Hepatocyte (in vitro differentiated cells): ENCODE results near the gene GCGR. TPM values are rescaled to one million over a fixed set of nuclear protein-coding genes. Genes with fewer than 3 reads are reported as not detected.
A peak's percentile ranks its signal among the peaks of the same experiment; 100 is the strongest.
"Not testable (repeated sequence)": the region's sequence is repeated elsewhere in the genome, so short reads cannot be mapped to it uniquely, and the experiment has no call there.

Experiments
- DNase-seq: peaks from one replicate; pipeline ENCODE4 v3.0.0-alpha.2; 2016; ENCODE audit warnings: low spot score
- H2AFZ ChIP-seq: fragments of 200-600 bp; sonication (generic); 2 replicates; pipeline ENCODE4 v1.6.0; 2016; ENCODE audit warnings: antibody characterized with exemption, mild to moderate bottlenecking
- H3K27ac ChIP-seq: fragments of 200-600 bp; sonication (generic); 2 replicates; pipeline ENCODE4 v1.5.1; 2016; ENCODE audit warnings: mild to moderate bottlenecking
- H3K27me3 ChIP-seq: fragments of 200-600 bp; sonication (generic); 2 replicates; pipeline ENCODE4 v1.6.1; 2016
- H3K36me3 ChIP-seq: fragments of 200-600 bp; sonication (generic); replicated peaks from 2 replicates; pipeline ENCODE4 v1.5.1; 2016; ENCODE audit warnings: low read depth; ENCODE audit not compliant: insufficient read depth
- H3K4me1 ChIP-seq: fragments of 200-600 bp; sonication (generic); 2 replicates; pipeline ENCODE4 v1.5.1; 2016; ENCODE audit warnings: mild to moderate bottlenecking, moderate library complexity; ENCODE audit not compliant: insufficient read depth
- H3K4me2 ChIP-seq: fragments of 200-600 bp; sonication (generic); 2 replicates; pipeline ENCODE4 v1.6.0; 2016
- H3K4me3 ChIP-seq: fragments of 200-600 bp; sonication (generic); 2 replicates; pipeline ENCODE4 v1.5.1; 2016; ENCODE audit warnings: mild to moderate bottlenecking
- H3K79me2 ChIP-seq: fragments of 200-600 bp; sonication (generic); 2 replicates; pipeline ENCODE4 v1.6.0; 2017; ENCODE audit warnings: mild to moderate bottlenecking
- H3K9me2 ChIP-seq: fragments of 200-600 bp; sonication (generic); replicated peaks from 2 replicates; pipeline ENCODE4 v1.6.0; 2017; ENCODE audit warnings: mild to moderate bottlenecking; ENCODE audit not compliant: insufficient read depth
- H3K9me3 ChIP-seq: fragments of 200-600 bp; sonication (generic); 2 replicates; pipeline ENCODE4 v1.5.1; 2016; ENCODE audit warnings: low read depth, mild to moderate bottlenecking
- H4K20me1 ChIP-seq: fragments of 200-600 bp; sonication (generic); 2 replicates; pipeline ENCODE4 v1.6.0; 2016; ENCODE audit warnings: mild to moderate bottlenecking; ENCODE audit not compliant: insufficient read depth, poor library complexity, severe bottlenecking
- CTCF ChIP-seq: fragments of 200-600 bp; sonication (generic); IDR thresholded peaks from 2 replicates; pipeline ENCODE4 v1.5.1; 2016; ENCODE audit warnings: antibody characterized with exemption, mild to moderate bottlenecking; ENCODE audit not compliant: poor library complexity
- EZH2 ChIP-seq: fragments of 200-600 bp; sonication (generic); IDR thresholded peaks from 2 replicates; pipeline ENCODE4 v1.6.1; 2016; ENCODE audit warnings: antibody characterized with exemption, mild to moderate bottlenecking, borderline replicate concordance
- EZH2phosphoT487 ChIP-seq: fragments of 200-600 bp; sonication (generic); IDR thresholded peaks from one replicate; pipeline ENCODE4 v1.6.1; 2018; ENCODE audit warnings: antibody characterized with exemption, mild to moderate bottlenecking, low read depth, moderate library complexity; ENCODE audit not compliant: unreplicated experiment, severe bottlenecking
- WGBS: methylation state at CpG from one replicate; pipeline ENCODE4 v1.1.6; 2016; ENCODE audit warnings: low lambda C conversion rate; ENCODE audit errors: missing lambda C conversion rate; 5-methylcytosine and 5-hydroxymethylcytosine counted together
- polyA plus RNA-seq: library from polyadenylated mRNA; unstranded; fragments of >200 nt; fragmentation: Nextera tagmentation; extraction: Ambion mirVana; gene quantifications from 2 replicates; pipeline ENCODE4 v1.2.1, GENCODE V29; 2016
- total RNA-seq: library from RNA; depleted of rRNA; stranded (reverse); fragments of >200 nt; gene quantifications from 2 replicates; pipeline ENCODE4 v1.2.3, GENCODE V29; 2014

Gene GCGR
- total and polyA plus RNA-seq, 2 experiments from 2014 or later: 2.9 to 3.8 TPM

DNA sequence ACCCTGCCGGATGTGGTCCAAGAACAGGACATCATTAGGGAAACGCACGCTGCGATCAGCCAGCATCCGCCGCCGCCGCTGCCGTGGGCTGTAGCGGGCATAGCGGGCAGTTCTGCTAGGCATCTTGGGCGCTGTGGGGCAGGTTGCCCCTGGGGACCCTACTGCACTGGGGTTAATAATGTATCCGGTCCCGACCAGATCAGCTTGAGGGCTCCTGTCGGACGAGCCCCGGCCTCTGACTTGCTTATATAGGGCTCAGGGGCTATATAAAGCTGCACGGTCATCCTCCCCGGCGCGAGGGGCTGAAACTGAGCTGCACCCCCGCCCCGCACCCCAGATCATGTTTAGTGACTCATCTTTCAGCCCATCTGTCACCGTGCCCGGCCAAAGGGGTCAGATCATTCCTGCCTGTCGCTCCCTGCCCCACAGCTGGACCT lies 30.9 kb downstream of the GCGR start, which contains the start of gene PPP1R27:
Gene PPP1R27, minus strand, starts transcription at position 220 of the 437 bp plus-strand sequence. Its CDS starts 97 bp downstream, at position 123.
- no peaks in the 10 kb centered on the region for H3K36me3 ChIP-seq
- no peaks in the 10 kb centered on the region for H3K9me3 ChIP-seq
- no peak for DNase-seq
- peak within 1 kb of the TSS; percentile 50 for H3K4me3 ChIP-seq
- no peaks in the 10 kb centered on the region for H3K9me2 ChIP-seq
- TF ChIP-seq EZH2phosphoT487 (no peak), CTCF (no peak), EZH2 (no peak)
- peak within 1 kb of the TSS; percentile 96 for H3K27ac ChIP-seq
- H3K4me1 ChIP-seq: peaks cover 21% of the 10 kb centered on the region
- H2AFZ ChIP-seq: peak within 1 kb of the TSS; percentile 32
- H3K79me2 ChIP-seq: peaks cover 32% of the 10 kb centered on the region
- peak within 1 kb of the TSS; percentile 97 for H3K4me2 ChIP-seq
- H4K20me1 ChIP-seq: no peaks in the 10 kb centered on the region
- 98% methylated on average over 20 of the region's 26 CpGs for WGBS
- no peaks in the 10 kb centered on the region for H3K27me3 ChIP-seq

- no peaks in the 10 kb centered on the region for H3K27me3 ChIP-seq
- peaks cover 6% of the 10 kb centered on the region for H3K79me2 ChIP-seq
- 89% methylated on average over 9 of the region's 9 CpGs for WGBS
- no peak for DNase-seq
- no peaks in the 10 kb centered on the region for H4K20me1 ChIP-seq
- no peaks in the 10 kb centered on the region for H3K9me3 ChIP-seq
- H3K4me2 ChIP-seq: no peak overlapping the region
- H3K4me3 ChIP-seq: no peak overlapping the region
- H3K27ac ChIP-seq: no peak overlapping the region
- H3K4me1 ChIP-seq: peaks cover 10% of the 10 kb centered on the region
- H3K9me2 ChIP-seq: no peaks in the 10 kb centered on the region
- no peak overlapping the region for H2AFZ ChIP-seq
- no peaks in the 10 kb centered on the region for H3K36me3 ChIP-seq
- TF ChIP-seq EZH2: no peak
- no peak for TF ChIP-seq CTCF
- TF ChIP-seq EZH2phosphoT487: no peak
These were observed 33.7 kb downstream of the GCGR start for GRCh38 chr17:81837641-81838040.

DNA sequence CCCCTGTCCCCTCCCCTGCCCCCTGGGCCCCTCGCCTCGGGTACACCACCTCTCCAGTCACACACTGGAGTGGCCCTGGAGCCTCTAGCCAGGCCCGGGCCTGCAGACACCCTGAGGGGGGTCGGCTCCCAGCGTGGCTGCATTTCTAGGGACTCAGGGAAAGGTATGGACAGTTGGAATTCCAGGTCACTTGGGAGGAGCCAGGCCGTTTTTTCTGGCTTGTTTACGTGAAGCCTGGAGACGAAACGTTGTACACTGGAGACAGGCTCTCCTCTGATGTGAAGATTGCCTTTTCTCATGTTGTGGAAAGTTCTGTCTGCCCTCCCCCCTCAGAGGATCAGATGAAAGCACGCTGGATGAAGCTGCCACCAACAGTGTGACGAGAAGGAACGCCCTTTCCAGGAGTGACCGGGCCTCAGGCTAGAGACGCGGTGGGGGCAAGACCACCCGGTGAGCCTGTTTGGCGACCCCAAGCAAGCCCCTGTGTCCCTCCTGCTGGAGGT lies 34.9 kb downstream of the GCGR start:
- Histone ChIP-seq H3K9me3 (no peaks in the 10 kb centered on the region), H3K79me2 (peaks cover 5% of the 10 kb centered on the region), H3K27me3 (no peaks in the 10 kb centered on the region), H3K4me1 (peaks cover 5% of the 10 kb centered on the region), H3K36me3 (no peaks in the 10 kb centered on the region), H3K9me2 (no peaks in the 10 kb centered on the region), H4K20me1 (no peaks in the 10 kb centered on the region), H2AFZ (no peak overlapping the region), H3K4me2 (no peak overlapping the region), H3K4me3 (no peak overlapping the region), H3K27ac (no peak overlapping the region)
- no peak for DNase-seq
- WGBS: 43% methylated on average over 17 of the region's 17 CpGs
- no peak for TF ChIP-seq EZH2

DNA sequence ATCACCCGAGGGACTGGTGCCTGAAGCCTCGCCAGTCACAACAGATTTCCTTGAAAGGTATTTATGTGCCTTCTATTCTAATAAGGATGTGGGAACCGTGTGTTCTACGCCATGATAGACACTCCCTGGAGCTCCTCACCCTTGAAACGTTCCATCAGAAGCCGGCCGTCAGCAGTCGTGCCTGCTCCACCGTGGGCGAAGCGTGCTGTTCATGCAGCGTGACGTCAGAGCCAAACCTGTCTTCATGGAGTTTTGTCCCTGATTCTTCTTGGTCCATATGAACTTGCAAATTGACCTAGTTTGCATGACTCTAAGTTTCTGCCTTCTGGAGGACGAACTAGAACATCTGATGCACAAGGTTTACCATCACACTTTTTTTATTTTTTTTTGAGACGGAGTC lies 35.4 kb downstream of the GCGR start:
- no peak overlapping the region for H3K4me3 ChIP-seq
- H2AFZ ChIP-seq: no peak overlapping the region
- H3K36me3 ChIP-seq: no peaks in the 10 kb centered on the region
- no peak for DNase-seq
- no peaks in the 10 kb centered on the region for H3K9me2 ChIP-seq
- TF ChIP-seq CTCF (no peak), EZH2 (no peak), EZH2phosphoT487 (no peak)
- H3K27ac ChIP-seq: no peak overlapping the region
- H3K4me1 ChIP-seq: peaks cover under 1% of the 10 kb centered on the region
- WGBS: 75% methylated on average over 15 of the region's 15 CpGs
- no peaks in the 10 kb centered on the region for H4K20me1 ChIP-seq
- H3K27me3 ChIP-seq: no peaks in the 10 kb centered on the region
- no peaks in the 10 kb centered on the region for H3K9me3 ChIP-seq
- H3K79me2 ChIP-seq: peaks cover 1% of the 10 kb centered on the region
- no peak overlapping the region for H3K4me2 ChIP-seq

DNA sequence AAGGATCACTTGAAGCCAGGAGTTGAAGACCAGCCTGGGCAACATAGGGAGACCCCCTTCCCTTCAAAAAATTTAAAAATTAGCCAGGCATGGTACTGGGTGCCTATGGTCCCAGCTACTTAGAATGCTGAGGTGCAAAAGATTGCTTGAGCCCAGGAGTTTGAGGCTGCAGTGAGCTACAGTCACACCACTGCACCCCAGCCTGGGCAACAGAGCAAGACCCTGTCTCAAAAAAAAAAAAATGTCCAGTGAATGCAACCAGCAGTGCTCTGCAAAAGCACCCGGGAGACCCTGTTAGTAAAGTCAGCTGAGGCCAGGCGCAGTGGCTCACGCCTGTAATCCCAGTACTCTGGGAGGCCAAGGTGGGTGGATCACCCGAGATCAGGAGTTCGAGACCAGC lies 36.1 kb downstream of the GCGR start:
- H3K27me3 ChIP-seq, DNase-seq, H3K9me2 ChIP-seq, H3K27ac ChIP-seq, H3K79me2 ChIP-seq, H3K4me3 ChIP-seq, H3K36me3 ChIP-seq, H3K4me2 ChIP-seq, H2AFZ ChIP-seq, H4K20me1 ChIP-seq, H3K4me1 ChIP-seq, H3K9me3 ChIP-seq: not testable (repeated sequence)
- 80% methylated on average over 5 of the region's 5 CpGs for WGBS
